Chondrocyte (in vitro differentiated cells): ENCODE results near the gene METTL22. TPM values are rescaled to one million over a fixed set of nuclear protein-coding genes. Genes with fewer than 3 reads are reported as not detected.
A peak's percentile ranks its signal among the peaks of the same experiment; 100 is the strongest.

Experiments
- DNase-seq: peaks from one replicate; pipeline ENCODE4 v3.0.0; 2021; ENCODE audit warnings: mixed read lengths, low spot score
- H3K27ac Mint-ChIP-seq: one replicate; pipeline ENCODE4 v1.8.0; 2021; ENCODE audit warnings: mild to moderate bottlenecking, moderate library complexity, mixed read lengths; ENCODE audit not compliant: unreplicated experiment
- H3K27me3 Mint-ChIP-seq: 2 replicates; pipeline ENCODE4 v1.8.0; 2021; ENCODE audit warnings: low read depth, mixed read lengths
- H3K36me3 Mint-ChIP-seq: 2 replicates; pipeline ENCODE4 v1.8.0; 2021; ENCODE audit warnings: low read depth, mixed read lengths
- H3K4me1 Mint-ChIP-seq: 2 replicates; pipeline ENCODE4 v1.8.0; 2021; ENCODE audit warnings: low read depth, mild to moderate bottlenecking, mixed read lengths
- H3K4me3 Mint-ChIP-seq: one replicate; pipeline ENCODE4 v1.8.0; 2021; ENCODE audit warnings: mild to moderate bottlenecking, moderate library complexity, mixed read lengths; ENCODE audit not compliant: unreplicated experiment
- H3K9me3 Mint-ChIP-seq: 2 replicates; pipeline ENCODE4 v1.8.0; 2021; ENCODE audit warnings: low read depth, mixed read lengths
- CTCF ChIP-seq: fragments of 200-600 bp; sonication (generic); IDR thresholded peaks from 2 replicates; pipeline ENCODE4 v1.5.0; 2021; ENCODE audit warnings: antibody characterized with exemption, mild to moderate bottlenecking, moderate library complexity
- total RNA-seq: library from RNA; stranded (reverse); gene quantifications from 3 replicates; pipeline ENCODE4 v1.2.1, GENCODE V29; 2021

METTL22 gene
- total RNA-seq, 1 donor from 2014 or later, result 39.9 TPM

GRCh38 chr16:8626946-8627345 is 5.4 kb downstream of the METTL22 start:
- no peak for DNase-seq
- Mint-ChIP-seq H3K4me3 (no peak overlapping the region), H3K36me3 (peaks cover 32% of the 10 kb centered on the region), H3K9me3 (no peaks in the 10 kb centered on the region), H3K27ac (no peak overlapping the region), H3K4me1 (peaks cover 14% of the 10 kb centered on the region), H3K27me3 (no peaks in the 10 kb centered on the region)
- no peak for TF ChIP-seq CTCF

GRCh38 chr16:8627456-8627855 is 6.0 kb downstream of the METTL22 start:
- no peaks in the 10 kb centered on the region for H3K27me3 Mint-ChIP-seq
- peaks cover 32% of the 10 kb centered on the region for H3K36me3 Mint-ChIP-seq
- no peak for DNase-seq
- H3K9me3 Mint-ChIP-seq, result no peaks in the 10 kb centered on the region
- H3K27ac Mint-ChIP-seq, result no peak overlapping the region
- no peak overlapping the region for H3K4me3 Mint-ChIP-seq
- H3K4me1 Mint-ChIP-seq, result peaks cover 9% of the 10 kb centered on the region
- no peak for TF ChIP-seq CTCF

GRCh38 chr16:8628981-8629725 is 7.7 kb downstream of the METTL22 start:
- Mint-ChIP-seq H3K9me3 (no peaks in the 10 kb centered on the region), H3K4me1 (no peaks in the 10 kb centered on the region), H3K27ac (peak overlapping the region; percentile 27), H3K4me3 (no peak overlapping the region), H3K36me3 (peaks cover 32% of the 10 kb centered on the region), H3K27me3 (no peaks in the 10 kb centered on the region)
- no peak for DNase-seq
- no peak for TF ChIP-seq CTCF

- DNase-seq, result no peak
- Mint-ChIP-seq H3K27ac (no peak overlapping the region), H3K4me1 (no peaks in the 10 kb centered on the region), H3K36me3 (peaks cover 38% of the 10 kb centered on the region), H3K9me3 (no peaks in the 10 kb centered on the region), H3K27me3 (no peaks in the 10 kb centered on the region), H3K4me3 (no peak overlapping the region)
- TF ChIP-seq CTCF, result no peak
Observed at GRCh38 chr16:8630255-8630953, 8.9 kb downstream of the METTL22 start.

GRCh38 chr16:8631373-8631772 is 9.9 kb downstream of the METTL22 start:
- no peak for DNase-seq
- no peaks in the 10 kb centered on the region for H3K9me3 Mint-ChIP-seq
- no peak for TF ChIP-seq CTCF
- peaks cover 33% of the 10 kb centered on the region for H3K36me3 Mint-ChIP-seq
- no peaks in the 10 kb centered on the region for H3K4me1 Mint-ChIP-seq
- H3K4me3 Mint-ChIP-seq, result no peak overlapping the region
- H3K27me3 Mint-ChIP-seq, result no peaks in the 10 kb centered on the region
- no peak overlapping the region for H3K27ac Mint-ChIP-seq
